Ascending aorta (tissue), 2 donors: ENCODE results near the gene DBN1. TPM values are rescaled to one million over a fixed set of nuclear protein-coding genes. Genes with fewer than 3 reads are reported as not detected.
"Not testable (repeated sequence)": the region's sequence is repeated elsewhere in the genome, so short reads cannot be mapped to it uniquely, and the experiment has no call there.

Source experiments
- DNase-seq, 2 donors: peaks; one replicate each; pipeline ENCODE4 v3.0.0-alpha.2; 2019; ENCODE audit warnings: low spot score in 2 of 2
- H3K27ac ChIP-seq, 2 donors: fragments of 200-600 bp; sonication (generic); one replicate each; pipeline ENCODE4 v1.5.1; 2016 to 2017; ENCODE audit warnings: mild to moderate bottlenecking in 1 of 2
- H3K27me3 ChIP-seq: fragments of 200-600 bp; sonication (generic); one replicate; pipeline ENCODE4 v1.5.1; 2017
- H3K36me3 ChIP-seq, 2 donors: fragments of 200-600 bp; sonication (generic); one replicate each; pipeline ENCODE4 v1.5.1; 2016
- H3K4me1 ChIP-seq, 2 donors: fragments of 200-600 bp; sonication (generic); one replicate each; pipeline ENCODE4 v1.5.1; 2016 to 2017; ENCODE audit warnings: mild to moderate bottlenecking in 1 of 2
- H3K4me3 ChIP-seq, 2 donors: fragments of 200-600 bp; sonication (generic); one replicate each; pipeline ENCODE4 v1.5.1; 2016 to 2017; ENCODE audit warnings: mild to moderate bottlenecking in 1 of 2
- H3K9me3 ChIP-seq, 2 donors: fragments of 200-600 bp; sonication (generic); one replicate each; pipeline ENCODE4 v1.5.1; 2016
- CTCF ChIP-seq, 3 experiments: fragments of 200-600 bp in 2 of 3; fragments of 450-650 bp in 1 of 3; sonication (generic) in 2 of 3; IDR thresholded peaks; one replicate each; pipeline ENCODE4 v1.5.1; 2016 to 2019; ENCODE audit warnings: antibody characterized with exemption in 3 of 3, mild to moderate bottlenecking in 1 of 3, moderate library complexity in 1 of 3
- intact Hi-C: fragments of 100-400 bp; cut with DNase I; formaldehyde crosslinking; loops from one replicate; pipeline ENCODE4 v1.15.1; 2023
- total RNA-seq: library from RNA; depleted of rRNA; stranded (reverse); fragments of >200 nt; gene quantifications from one replicate; pipeline ENCODE4 v1.1.0, GENCODE V29; 2016

The DBN1 gene
- total RNA-seq, 1 donor from 2014 or later = 151 TPM

- no peak overlapping the region for H3K4me3 ChIP-seq
- intact Hi-C loops = loop anchor here (10.0 kb wide), 1 partner anchor 784 kb away; the partner anchor contains the start of gene HNRNPAB
- DNase-seq = no peak
- no peaks in the 10 kb centered on the region for H3K27me3 ChIP-seq
- no peak overlapping the region for H3K27ac ChIP-seq
- H3K9me3 ChIP-seq = no peaks in the 10 kb centered on the region
- no peaks in the 10 kb centered on the region for H3K36me3 ChIP-seq
- peaks cover 3 to 5% of the 10 kb centered on the region in 2 donors for H3K4me1 ChIP-seq
- no peak for TF ChIP-seq CTCF (IDR thresholded peaks at IDR 0.05)
Measured at GRCh38 chr5:177421062-177421798, 52.2 kb downstream of the DBN1 start.

GRCh38 chr5:177420472-177420871, 53.0 kb downstream of the DBN1 start:
- DNase-seq, H3K27ac ChIP-seq, H3K4me3 ChIP-seq, H3K27me3 ChIP-seq, H3K9me3 ChIP-seq, H3K36me3 ChIP-seq, H3K4me1 ChIP-seq: not testable (repeated sequence)
- intact Hi-C loops = loop anchor here (10.0 kb wide), 1 partner anchor 784 kb away; the partner anchor contains the start of gene HNRNPAB

- H3K36me3 ChIP-seq = no peaks in the 10 kb centered on the region
- H3K4me3 ChIP-seq = no peak overlapping the region
- no peak overlapping the region for H3K27ac ChIP-seq
- DNase-seq = no peak
- TF ChIP-seq CTCF (IDR thresholded peaks at IDR 0.05) = no peak
- H3K4me1 ChIP-seq = no peaks in the 10 kb centered on the region
- intact Hi-C loops = no loop called here
- H3K27me3 ChIP-seq = no peaks in the 10 kb centered on the region
- no peaks in the 10 kb centered on the region for H3K9me3 ChIP-seq
Measured at GRCh38 chr5:177419046-177419445, 54.4 kb downstream of the DBN1 start.

- H3K9me3 ChIP-seq, H3K27ac ChIP-seq, intact Hi-C loops, H3K4me3 ChIP-seq, H3K4me1 ChIP-seq, DNase-seq, H3K36me3 ChIP-seq, H3K27me3 ChIP-seq: not testable (repeated sequence)
Measured at GRCh38 chr5:177417081-177417480, 56.4 kb downstream of the DBN1 start.

- no peak for DNase-seq
- no peak overlapping the region for H3K4me3 ChIP-seq
- intact Hi-C loops = no loop called here
- H3K4me1 ChIP-seq = no peaks in the 10 kb centered on the region
- no peaks in the 10 kb centered on the region for H3K9me3 ChIP-seq
- no peak overlapping the region for H3K27ac ChIP-seq
- H3K27me3 ChIP-seq = no peaks in the 10 kb centered on the region
- no peaks in the 10 kb centered on the region for H3K36me3 ChIP-seq
- no peak for TF ChIP-seq CTCF (IDR thresholded peaks at IDR 0.05)
Measured at GRCh38 chr5:177414481-177414880, 59.0 kb downstream of the DBN1 start.

- no peak for TF ChIP-seq CTCF (IDR thresholded peaks at IDR 0.05)
- no peaks in the 10 kb centered on the region for H3K36me3 ChIP-seq
- intact Hi-C loops = no loop called here
- H3K4me3 ChIP-seq = no peak overlapping the region
- H3K4me1 ChIP-seq = no peaks in the 10 kb centered on the region
- no peak overlapping the region for H3K27ac ChIP-seq
- H3K27me3 ChIP-seq = no peaks in the 10 kb centered on the region
- no peak for DNase-seq
- H3K9me3 ChIP-seq = no peaks in the 10 kb centered on the region
Measured at GRCh38 chr5:177412603-177413233, 60.7 kb downstream of the DBN1 start.
